Brain microvascular endothelial cell (primary cell): Measurements from ENCODE around the gene OAS3.
A peak's percentile ranks its signal among the peaks of the same experiment; 100 is the strongest.

ENCODE experiments used
- DNase-seq: peaks from one replicate; pipeline ENCODE4 v3.0.0-alpha.2; 2020
- H3K27ac ChIP-seq: fragments of 250-450 bp; sonication (Bioruptor Pico); 2 replicates; pipeline ENCODE4 v1.5.1; 2020; ENCODE audit warnings: mild to moderate bottlenecking, moderate library complexity
- H3K27me3 ChIP-seq: fragments of 250-450 bp; sonication (Bioruptor Pico); replicated peaks from 2 replicates; pipeline ENCODE4 v1.5.1; 2020; ENCODE audit warnings: mild to moderate bottlenecking
- H3K36me3 ChIP-seq: fragments of 250-450 bp; sonication (Bioruptor Pico); replicated peaks from 2 replicates; pipeline ENCODE4 v1.5.1; 2020; ENCODE audit warnings: mild to moderate bottlenecking
- H3K4me3 ChIP-seq: 2 replicates; pipeline ENCODE4 v1.5.1; 2011; ENCODE audit warnings: low read depth, mild to moderate bottlenecking, control low read depth, low read length, moderate library complexity
- in situ Hi-C: cut with HindIII; loops from 2 replicates; pipeline ENCODE4 v1.10.0; 2017; ENCODE audit warnings: low sequenced_read_pairs, low pct_ligation_motif_present
- TF ChIP-seq, protein P1 (sequence below): IDR thresholded peaks from 2 replicates; pipeline ENCODE4 v1.5.1; 2011; ENCODE audit warnings: low read depth, mild to moderate bottlenecking, moderate library complexity, low read length, control low read depth, inconsistent platforms; ENCODE audit errors: missing control alignments

OAS3 gene

DNA sequence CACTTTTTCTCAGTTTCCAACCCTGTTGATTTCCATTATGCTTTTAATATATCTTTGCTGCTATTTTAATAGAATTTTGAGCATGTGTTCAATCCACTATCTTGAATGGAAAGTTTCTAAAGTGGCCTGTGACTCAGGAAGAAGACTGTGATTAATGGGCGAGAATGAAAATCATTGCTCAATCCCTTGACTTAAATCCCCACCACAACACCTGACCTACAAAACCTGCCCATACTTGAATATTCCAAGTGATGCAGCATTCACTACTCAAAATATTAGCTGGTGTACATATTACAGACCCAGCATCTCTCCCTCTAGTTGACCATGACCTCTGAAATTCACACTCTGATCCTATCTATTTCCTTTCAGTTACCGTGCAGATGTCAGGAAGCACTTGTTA lies 1.3 kb upstream of the OAS3 start:
- no peak for DNase-seq
- TF ChIP-seq, protein P1, sequence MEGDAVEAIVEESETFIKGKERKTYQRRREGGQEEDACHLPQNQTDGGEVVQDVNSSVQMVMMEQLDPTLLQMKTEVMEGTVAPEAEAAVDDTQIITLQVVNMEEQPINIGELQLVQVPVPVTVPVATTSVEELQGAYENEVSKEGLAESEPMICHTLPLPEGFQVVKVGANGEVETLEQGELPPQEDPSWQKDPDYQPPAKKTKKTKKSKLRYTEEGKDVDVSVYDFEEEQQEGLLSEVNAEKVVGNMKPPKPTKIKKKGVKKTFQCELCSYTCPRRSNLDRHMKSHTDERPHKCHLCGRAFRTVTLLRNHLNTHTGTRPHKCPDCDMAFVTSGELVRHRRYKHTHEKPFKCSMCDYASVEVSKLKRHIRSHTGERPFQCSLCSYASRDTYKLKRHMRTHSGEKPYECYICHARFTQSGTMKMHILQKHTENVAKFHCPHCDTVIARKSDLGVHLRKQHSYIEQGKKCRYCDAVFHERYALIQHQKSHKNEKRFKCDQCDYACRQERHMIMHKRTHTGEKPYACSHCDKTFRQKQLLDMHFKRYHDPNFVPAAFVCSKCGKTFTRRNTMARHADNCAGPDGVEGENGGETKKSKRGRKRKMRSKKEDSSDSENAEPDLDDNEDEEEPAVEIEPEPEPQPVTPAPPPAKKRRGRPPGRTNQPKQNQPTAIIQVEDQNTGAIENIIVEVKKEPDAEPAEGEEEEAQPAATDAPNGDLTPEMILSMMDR, result no peak
- H3K27ac ChIP-seq, result no peak overlapping the region

DNA sequence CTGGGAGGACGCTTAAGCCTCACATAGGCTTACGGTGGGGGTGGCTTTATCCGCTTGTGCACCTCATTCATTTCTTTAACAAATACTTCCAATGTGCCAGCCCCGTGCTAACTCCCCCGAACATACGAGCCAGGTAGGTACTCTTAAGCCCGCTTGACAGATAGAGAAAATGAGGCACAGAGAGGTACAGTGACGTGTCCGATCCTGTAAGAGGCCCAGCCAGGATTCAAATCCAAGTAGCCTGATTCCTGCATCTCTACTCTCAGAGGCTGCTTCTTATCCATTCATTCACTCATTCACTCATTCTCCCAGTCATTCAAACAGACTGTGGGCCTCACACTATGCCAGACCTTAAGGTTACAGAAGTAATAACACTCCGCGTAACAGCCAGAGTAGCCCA lies 477 bp downstream of the OAS3 start:
- no peak for DNase-seq
- H3K27me3 ChIP-seq, result no peaks in the 10 kb centered on the region
- H3K27ac ChIP-seq, result no peak overlapping the region
- in situ Hi-C loops, result no loop called here
- peak overlapping the region; percentile 62 for H3K4me3 ChIP-seq
- H3K36me3 ChIP-seq, result no peaks in the 10 kb centered on the region
- TF ChIP-seq, protein P1, result no peak

More for the DNA sequence above, 1.3 kb upstream of the OAS3 start:
- H3K4me3 ChIP-seq, result no peak overlapping the region
- H3K27me3 ChIP-seq, result no peaks in the 10 kb centered on the region
- in situ Hi-C loops, result no loop called here
- no peaks in the 10 kb centered on the region for H3K36me3 ChIP-seq

DNA sequence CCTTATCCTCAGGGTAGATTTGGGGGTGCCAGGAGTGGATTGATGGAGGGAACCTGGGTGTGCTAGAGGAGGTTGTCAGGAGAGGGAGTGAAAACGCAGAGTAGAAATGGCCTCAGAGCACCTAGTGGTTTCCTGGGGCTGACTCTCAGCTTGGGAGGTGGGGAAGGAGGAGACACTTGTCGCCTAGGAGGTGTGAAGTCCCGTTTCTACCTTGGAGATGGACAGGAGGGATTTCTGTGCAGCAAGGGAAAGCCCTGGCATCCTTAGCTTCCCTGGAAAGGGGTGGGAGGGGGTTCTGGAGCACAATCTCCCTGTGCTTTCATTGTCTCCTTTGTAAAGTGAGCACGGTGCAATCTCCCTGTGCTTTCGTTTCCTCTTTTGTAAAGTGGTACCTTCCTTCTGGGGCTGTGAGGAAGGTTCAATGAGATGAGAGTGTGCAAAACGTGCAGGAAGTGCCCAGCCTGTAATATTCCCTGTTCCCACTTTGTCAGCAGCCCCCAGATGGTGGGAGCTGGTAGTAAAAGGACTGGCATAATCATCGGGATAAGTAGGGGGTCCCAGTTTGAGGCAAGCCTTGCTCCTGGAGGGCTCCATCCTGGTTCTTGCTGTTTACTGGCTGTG lies 1.6 kb downstream of the OAS3 start:
- no peak for DNase-seq
- TF ChIP-seq, protein P1, result no peak
- Histone ChIP-seq H3K4me3 (no peak overlapping the region), H3K36me3 (no peaks in the 10 kb centered on the region), H3K27me3 (no peaks in the 10 kb centered on the region), H3K27ac (no peak overlapping the region)
- in situ Hi-C loops, result no loop called here

DNA sequence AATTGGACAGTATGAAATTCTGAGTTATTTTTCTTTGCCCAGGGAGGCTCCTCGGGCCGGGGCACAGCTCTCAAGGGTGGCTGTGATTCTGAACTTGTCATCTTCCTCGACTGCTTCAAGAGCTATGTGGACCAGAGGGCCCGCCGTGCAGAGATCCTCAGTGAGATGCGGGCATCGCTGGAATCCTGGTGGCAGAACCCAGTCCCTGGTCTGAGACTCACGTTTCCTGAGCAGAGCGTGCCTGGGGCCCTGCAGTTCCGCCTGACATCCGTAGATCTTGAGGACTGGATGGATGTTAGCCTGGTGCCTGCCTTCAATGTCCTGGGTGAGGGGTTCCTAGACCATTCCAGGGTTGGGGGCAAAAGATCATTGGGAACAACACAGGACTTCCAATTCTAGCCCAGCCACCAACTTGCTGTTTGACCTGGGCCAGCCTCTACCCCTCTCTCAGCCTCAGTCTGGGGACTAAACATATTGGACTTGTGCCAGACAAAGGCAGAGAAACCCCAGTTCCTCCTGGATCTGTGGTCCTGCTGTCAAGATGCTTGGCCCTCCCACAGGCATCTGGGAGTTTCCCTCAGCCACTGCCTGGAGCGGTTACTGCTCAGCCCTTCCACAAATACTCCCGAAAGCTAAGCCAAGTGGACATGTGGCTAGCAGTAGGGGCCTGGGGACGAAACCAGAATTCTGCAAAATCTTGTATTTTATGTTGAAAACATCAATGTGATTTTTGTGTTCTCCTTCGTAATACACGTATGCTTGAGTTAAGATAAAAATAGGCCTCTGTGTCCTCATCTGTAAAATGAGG lies 3.5 kb downstream of the OAS3 start:
- Histone ChIP-seq H3K27me3 (no peaks in the 10 kb centered on the region), H3K36me3 (no peaks in the 10 kb centered on the region), H3K27ac (no peak overlapping the region), H3K4me3 (no peak overlapping the region)
- DNase-seq, result no peak
- TF ChIP-seq, protein P1, result no peak
- in situ Hi-C loops, result no loop called here

DNA sequence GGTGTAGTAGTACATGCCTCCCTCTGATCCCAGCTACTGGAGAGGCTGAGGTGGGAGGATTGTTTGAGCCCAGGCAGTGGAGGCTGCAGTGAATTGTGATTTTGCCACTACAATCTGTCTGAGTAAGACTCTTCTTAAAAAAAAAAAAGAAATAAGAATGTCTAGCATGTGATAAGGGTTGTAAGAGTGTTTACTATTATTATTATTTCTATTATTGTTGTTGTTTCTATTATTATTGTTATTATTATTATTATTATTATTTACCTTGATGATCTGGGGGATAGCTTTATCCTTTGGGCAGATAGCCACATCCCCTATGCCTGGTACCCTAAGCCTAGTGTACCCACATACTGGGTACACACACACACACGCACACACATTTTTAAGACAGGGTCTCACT lies 4.3 kb downstream of the OAS3 start:
- TF ChIP-seq, protein P1, result no peak
- DNase-seq, result no peak
- H3K27ac ChIP-seq, result no peak overlapping the region
- H3K4me3 ChIP-seq, result no peak overlapping the region
- no peaks in the 10 kb centered on the region for H3K27me3 ChIP-seq
- no peaks in the 10 kb centered on the region for H3K36me3 ChIP-seq
- in situ Hi-C loops, result no loop called here
